Suprapubic skin (tissue), 4 donors: Measurements from ENCODE around the gene CLDN34.

Source experiments
- EP300 ChIP-seq: sonication (generic); formaldehyde crosslinking; IDR thresholded peaks from one replicate; pipeline ENCODE4 v1.6.1; 2017; ENCODE audit warnings: antibody characterized with exemption
- POLR2A ChIP-seq, 2 donors: fragments of 450-650 bp; IDR thresholded peaks; one replicate each; pipeline ENCODE4 v1.6.1; 2017; ENCODE audit warnings: antibody characterized with exemption in 2 of 2, mild to moderate bottlenecking in 2 of 2, moderate library complexity in 2 of 2
- POLR2AphosphoS5 ChIP-seq, 3 donors: sonication (generic); formaldehyde crosslinking; IDR thresholded peaks; one replicate each; pipeline ENCODE4 v1.6.1; 2017; ENCODE audit warnings: antibody characterized with exemption in 3 of 3
- TF ChIP-seq, protein P1 (sequence below), 2 donors: fragments of 200-600 bp in 1 of 2; fragments of 450-650 bp in 1 of 2; sonication (generic) in 1 of 2; IDR thresholded peaks; one replicate each; pipeline ENCODE4 v1.5.1; 2016 to 2019; ENCODE audit warnings: antibody characterized with exemption in 2 of 2, mild to moderate bottlenecking in 1 of 2, moderate library complexity in 1 of 2

DNA sequence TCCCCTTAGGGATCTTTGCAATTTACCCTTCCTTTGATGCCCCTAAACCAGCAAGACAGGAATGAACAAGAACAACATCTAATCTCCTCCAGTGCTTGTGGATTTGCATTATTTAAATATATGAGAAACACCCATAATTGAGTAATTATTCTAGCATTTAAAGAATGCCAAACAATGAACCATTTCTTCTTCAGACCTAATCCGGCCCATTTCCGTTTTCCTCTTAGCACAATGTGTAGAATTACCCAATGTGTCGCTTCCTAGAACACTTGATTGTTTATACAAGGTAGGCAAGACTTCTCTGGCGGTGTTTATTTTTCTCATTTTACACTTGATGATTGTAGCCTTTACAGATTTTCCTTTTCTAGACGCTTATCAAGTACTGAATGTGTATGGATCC lies 43.5 kb downstream of the CLDN34 start:
- TF ChIP-seq, protein P1, sequence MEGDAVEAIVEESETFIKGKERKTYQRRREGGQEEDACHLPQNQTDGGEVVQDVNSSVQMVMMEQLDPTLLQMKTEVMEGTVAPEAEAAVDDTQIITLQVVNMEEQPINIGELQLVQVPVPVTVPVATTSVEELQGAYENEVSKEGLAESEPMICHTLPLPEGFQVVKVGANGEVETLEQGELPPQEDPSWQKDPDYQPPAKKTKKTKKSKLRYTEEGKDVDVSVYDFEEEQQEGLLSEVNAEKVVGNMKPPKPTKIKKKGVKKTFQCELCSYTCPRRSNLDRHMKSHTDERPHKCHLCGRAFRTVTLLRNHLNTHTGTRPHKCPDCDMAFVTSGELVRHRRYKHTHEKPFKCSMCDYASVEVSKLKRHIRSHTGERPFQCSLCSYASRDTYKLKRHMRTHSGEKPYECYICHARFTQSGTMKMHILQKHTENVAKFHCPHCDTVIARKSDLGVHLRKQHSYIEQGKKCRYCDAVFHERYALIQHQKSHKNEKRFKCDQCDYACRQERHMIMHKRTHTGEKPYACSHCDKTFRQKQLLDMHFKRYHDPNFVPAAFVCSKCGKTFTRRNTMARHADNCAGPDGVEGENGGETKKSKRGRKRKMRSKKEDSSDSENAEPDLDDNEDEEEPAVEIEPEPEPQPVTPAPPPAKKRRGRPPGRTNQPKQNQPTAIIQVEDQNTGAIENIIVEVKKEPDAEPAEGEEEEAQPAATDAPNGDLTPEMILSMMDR (IDR thresholded peaks at IDR 0.05): no peak
- no peak for TF ChIP-seq POLR2AphosphoS5 (IDR thresholded peaks at IDR 0.05)
- TF ChIP-seq POLR2A (IDR thresholded peaks at IDR 0.05): no peak
- no peak for TF ChIP-seq EP300
